Osteoblast (primary cell): ENCODE data around the gene SLC6A2. TPM values are rescaled to one million over a fixed set of nuclear protein-coding genes. Genes with fewer than 3 reads are reported as not detected.

Experiments
- DNase-seq: peaks from one replicate; pipeline ENCODE4 v3.0.0; 2011; ENCODE audit warnings: low spot score, mixed read lengths; ENCODE audit not compliant: insufficient read length; ENCODE audit errors: missing footprints
- H2AFZ ChIP-seq: 2 replicates; pipeline ENCODE4 v1.6.0; 2011; ENCODE audit warnings: mild to moderate bottlenecking, low read length
- H3K27ac ChIP-seq: 2 replicates; pipeline ENCODE4 v1.5.1; 2011; ENCODE audit warnings: mild to moderate bottlenecking, low read depth, low read length, moderate library complexity
- H3K27me3 ChIP-seq: 2 replicates; pipeline ENCODE4 v1.6.0; 2012; ENCODE audit warnings: mild to moderate bottlenecking, control low read depth, inconsistent platforms, low read length, moderate library complexity; ENCODE audit not compliant: insufficient read depth
- H3K36me3 ChIP-seq: 2 replicates; pipeline ENCODE4 v1.5.1; 2011; ENCODE audit warnings: mild to moderate bottlenecking, low read length, control low read depth, moderate library complexity; ENCODE audit not compliant: insufficient read depth
- H3K4me1 ChIP-seq: 2 replicates; pipeline ENCODE4 v1.5.1; 2011; ENCODE audit warnings: mild to moderate bottlenecking, low read length, control low read depth, moderate library complexity; ENCODE audit not compliant: insufficient read depth
- H3K4me2 ChIP-seq: 2 replicates; pipeline ENCODE4 v1.6.0; 2011; ENCODE audit warnings: mild to moderate bottlenecking, low read length; ENCODE audit not compliant: insufficient read depth
- H3K4me3 ChIP-seq: fragments of 200-600 bp; sonication (generic); 3 replicates; pipeline ENCODE4 v1.5.1; 2012; ENCODE audit warnings: mild to moderate bottlenecking, low read length, inconsistent platforms; ENCODE audit not compliant: insufficient read depth
- H3K79me2 ChIP-seq: 2 replicates; pipeline ENCODE4 v1.6.0; 2012; ENCODE audit warnings: mild to moderate bottlenecking, low read length, control low read depth, inconsistent platforms; ENCODE audit not compliant: insufficient read depth
- H3K9me3 ChIP-seq: 2 replicates; pipeline ENCODE4 v1.5.1; 2011; ENCODE audit warnings: low read depth, low read length, control low read depth
- H4K20me1 ChIP-seq: 2 replicates; pipeline ENCODE4 v1.6.0; 2012; ENCODE audit warnings: mild to moderate bottlenecking, low read length, control low read depth; ENCODE audit not compliant: insufficient read depth
- CTCF ChIP-seq: IDR thresholded peaks from 2 replicates; pipeline ENCODE4 v1.5.1; 2011; ENCODE audit warnings: mild to moderate bottlenecking, low read depth, low read length, moderate library complexity; ENCODE audit errors: extremely low read depth
- total RNA-seq: library from RNA; depleted of rRNA; stranded (reverse); fragments of >200 nt; gene quantifications from 2 replicates; pipeline ENCODE4 v1.2.3, GENCODE V29; 2012

Gene SLC6A2
- total RNA-seq, 1 donor, result not detected

- DNase-seq, result no peak
- Histone ChIP-seq H3K9me3 (no peaks in the 10 kb centered on the region), H3K27me3 (peaks cover 28% of the 10 kb centered on the region)
Observed at GRCh38 chr16:55660026-55660425, 4.2 kb downstream of the SLC6A2 start.

GRCh38 chr16:55660828-55661227 lies 5.0 kb downstream of the SLC6A2 start:
- H3K79me2 ChIP-seq, result no peaks in the 10 kb centered on the region
- no peak overlapping the region for H3K4me3 ChIP-seq
- no peaks in the 10 kb centered on the region for H3K36me3 ChIP-seq
- H3K27me3 ChIP-seq, result peaks cover 21% of the 10 kb centered on the region
- no peak for DNase-seq
- H3K4me1 ChIP-seq, result no peaks in the 10 kb centered on the region
- H3K4me2 ChIP-seq, result no peak overlapping the region
- no peaks in the 10 kb centered on the region for H4K20me1 ChIP-seq
- no peak overlapping the region for H3K27ac ChIP-seq
- no peaks in the 10 kb centered on the region for H3K9me3 ChIP-seq
- no peak overlapping the region for H2AFZ ChIP-seq
- TF ChIP-seq CTCF, result no peak

More at GRCh38 chr16:55660026-55660425, 4.2 kb downstream of the SLC6A2 start:
- H3K27ac ChIP-seq, result no peak overlapping the region
- TF ChIP-seq CTCF, result no peak
- H3K4me2 ChIP-seq, result no peak overlapping the region
- H3K36me3 ChIP-seq, result no peaks in the 10 kb centered on the region
- H3K79me2 ChIP-seq, result no peaks in the 10 kb centered on the region
- no peak overlapping the region for H3K4me3 ChIP-seq
- H3K4me1 ChIP-seq, result no peaks in the 10 kb centered on the region
- H2AFZ ChIP-seq, result no peak overlapping the region
- no peaks in the 10 kb centered on the region for H4K20me1 ChIP-seq

GRCh38 chr16:55661941-55662643 lies 6.3 kb downstream of the SLC6A2 start:
- Histone ChIP-seq H4K20me1 (no peaks in the 10 kb centered on the region), H3K27me3 (peaks cover 9% of the 10 kb centered on the region), H3K79me2 (no peaks in the 10 kb centered on the region), H3K36me3 (no peaks in the 10 kb centered on the region), H3K9me3 (no peaks in the 10 kb centered on the region), H3K4me1 (no peaks in the 10 kb centered on the region), H3K4me2 (no peak overlapping the region), H3K4me3 (no peak overlapping the region), H2AFZ (no peak overlapping the region), H3K27ac (no peak overlapping the region)
- TF ChIP-seq CTCF, result no peak
- no peak for DNase-seq

GRCh38 chr16:55662644-55663031 lies 6.8 kb downstream of the SLC6A2 start:
- no peaks in the 10 kb centered on the region for H3K4me1 ChIP-seq
- H2AFZ ChIP-seq, result no peak overlapping the region
- peaks cover 3% of the 10 kb centered on the region for H3K27me3 ChIP-seq
- no peaks in the 10 kb centered on the region for H3K79me2 ChIP-seq
- H4K20me1 ChIP-seq, result no peaks in the 10 kb centered on the region
- DNase-seq, result no peak
- no peaks in the 10 kb centered on the region for H3K9me3 ChIP-seq
- H3K27ac ChIP-seq, result no peak overlapping the region
- H3K4me3 ChIP-seq, result no peak overlapping the region
- no peak overlapping the region for H3K4me2 ChIP-seq
- no peaks in the 10 kb centered on the region for H3K36me3 ChIP-seq
- TF ChIP-seq CTCF, result no peak
